HCT116 (cell line): ENCODE measurements around the gene RENBP. TPM values are rescaled to one million over a fixed set of nuclear protein-coding genes. Genes with fewer than 3 reads are reported as not detected.

ENCODE experiments used
- ATAC-seq: fragments of 200-7000 bp; cut with Tn5 transposase; 2 replicates; pipeline ENCODE4 v1.9.1; 2020; ENCODE audit warnings: mild to moderate bottlenecking, moderate library complexity
- BruUV-seq: library from RNA; stranded (reverse); fragments of 400-500 nt; replicated peaks from 2 replicates; lab custom pipeline; 2021; lab: Mats Ljungman, UMichigan
- CTCF ChIA-PET: fragments of 300-600 bp; sonication (Branson Sonifier 250); formaldehyde crosslinking; loops from one replicate; lab custom pipeline; 2021; ENCODE audit warnings: antibody characterized with exemption; lab: Charles Lee
- POLR2A ChIA-PET: fragments of 300-600, 350-600 bp; sonication (Branson Sonifier 250); formaldehyde crosslinking; loops from one replicate; lab custom pipeline; 2021; ENCODE audit warnings: antibody characterized with exemption; lab: Charles Lee
- RAD21 ChIA-PET, 2 experiments: fragments of 300-600 bp; sonication (Branson Sonifier 250); formaldehyde crosslinking; loops; one replicate each; lab custom pipeline; 2023; ENCODE audit warnings: low total read pairs in 2 of 2; ENCODE audit not compliant: uncharacterized antibody in 2 of 2, unreplicated experiment in 2 of 2, low non-redundant PET in 1 of 2; lab: Charles Lee
- DNase-seq: peaks from one replicate; pipeline ENCODE4 v3.0.0-alpha.2; 2010; ENCODE audit warnings: low read depth, low spot score
- H2AFZ ChIP-seq: fragments of 200-600 bp; shearing (Covaris generic), sonication (generic); 2 replicates; pipeline ENCODE4 v1.6.1; 2017; ENCODE audit warnings: low read depth, mixed run types, mixed read lengths, antibody characterized with exemption, low read length; ENCODE audit not compliant: poor library complexity, severe bottlenecking
- H3K27ac ChIP-seq: 2 replicates; pipeline ENCODE4 v1.5.1; 2012; ENCODE audit warnings: low read depth, low read length
- H3K27me3 ChIP-seq: fragments of 200-600 bp; sonication (generic); 2 replicates; pipeline ENCODE4 v1.6.1; 2016; ENCODE audit warnings: mixed run types, low read length, mixed read lengths; ENCODE audit not compliant: insufficient read depth
- H3K36me3 ChIP-seq, 2 experiments: fragments of 200-500 bp in 1 of 2; fragments of 200-600 bp in 1 of 2; sonication (Bioruptor generic) in 1 of 2; sonication (generic) in 1 of 2; 2 replicates each; pipeline versions ENCODE4 v1.5.1 to v1.6.1; 2014 to 2016; ENCODE audit warnings: low read length in 2 of 2, inconsistent platforms in 1 of 2, mixed read lengths in 1 of 2, mixed run types in 1 of 2; ENCODE audit not compliant: insufficient read depth in 2 of 2, control insufficient read depth in 1 of 2
- H3K4me1 ChIP-seq, 2 experiments: fragments of 200-600 bp in 1 of 2; sonication (generic) in 1 of 2; 2 replicates each; pipeline versions ENCODE4 v1.5.1 to v1.6.1; 2012 to 2017; ENCODE audit warnings: low read length in 2 of 2, inconsistent platforms in 1 of 2, mild to moderate bottlenecking in 1 of 2, mixed read lengths in 1 of 2, mixed run types in 1 of 2, moderate library complexity in 1 of 2; ENCODE audit not compliant: insufficient read depth in 2 of 2, control insufficient read depth in 1 of 2
- H3K4me2 ChIP-seq: fragments of 200-600 bp; sonication (generic); 2 replicates; pipeline ENCODE4 v1.6.1; 2017; ENCODE audit warnings: mixed run types, low read length, mixed read lengths
- H3K4me3 ChIP-seq, 2 experiments: fragments of 200-600 bp in 1 of 2; sonication (generic) in 1 of 2; replicated peaks in 1 of 2; 2 replicates each; pipeline ENCODE4 v1.5.1; 2011 to 2016; ENCODE audit warnings: low read length in 2 of 2, control low read depth in 1 of 2, low read depth in 1 of 2, mild to moderate bottlenecking in 1 of 2, mixed read lengths in 1 of 2, mixed run types in 1 of 2
- H3K79me2 ChIP-seq: fragments of 200-600 bp; sonication (generic); 2 replicates; pipeline ENCODE4 v1.6.1; 2017; ENCODE audit warnings: mild to moderate bottlenecking, mixed run types, low read length, moderate library complexity, mixed read lengths; ENCODE audit not compliant: insufficient read depth
- H3K9ac ChIP-seq: fragments of 200-600 bp; sonication (generic); 2 replicates; pipeline ENCODE4 v1.6.1; 2016; ENCODE audit warnings: low read length, mixed read lengths
- H3K9me2 ChIP-seq: fragments of 200-600 bp; sonication (generic), shearing (Covaris generic); 2 replicates; pipeline ENCODE4 v1.6.1; 2017; ENCODE audit warnings: mixed run types, mild to moderate bottlenecking, moderate library complexity; ENCODE audit not compliant: insufficient read depth
- H3K9me3 ChIP-seq, 2 experiments: fragments of 200-500 bp in 1 of 2; fragments of 200-600 bp in 1 of 2; sonication (Bioruptor generic) in 1 of 2; sonication (generic) in 1 of 2; 2 replicates each; pipeline ENCODE4 v1.6.1; 2014 to 2017; ENCODE audit warnings: low read length in 2 of 2, mixed read lengths in 2 of 2, inconsistent platforms in 1 of 2, low read depth in 1 of 2, mild to moderate bottlenecking in 1 of 2, mixed run types in 1 of 2, moderate library complexity in 1 of 2; ENCODE audit not compliant: control insufficient read depth in 1 of 2, insufficient read depth in 1 of 2
- H4K20me1 ChIP-seq: fragments of 200-600 bp; sonication (generic), shearing (Covaris generic); 2 replicates; pipeline ENCODE4 v1.6.1; 2017; ENCODE audit warnings: mixed run types, mild to moderate bottlenecking, moderate library complexity; ENCODE audit not compliant: insufficient read depth
- ELF1 ChIP-seq: IDR thresholded peaks from 2 replicates; pipeline ENCODE4 v1.6.1; 2012; ENCODE audit warnings: low read depth, borderline replicate concordance
- intact Hi-C: fragments of 100-400 bp; cut with micrococcal nuclease; formaldehyde crosslinking; loops from 2 replicates; pipeline ENCODE4 v1.10.0; 2022
- total RNA-seq: library from RNA; stranded (reverse); gene quantifications from one replicate; pipeline ENCODE4 v1.2.1, GENCODE V29; 2021; ENCODE audit not compliant: unreplicated experiment
- TF ChIP-seq, protein P1 (sequence below): IDR thresholded peaks from 2 replicates; pipeline ENCODE4 v1.6.1; 2012

The RENBP gene
- total RNA-seq, 1 experiment from 2014 or later = 1.3 TPM

DNA sequence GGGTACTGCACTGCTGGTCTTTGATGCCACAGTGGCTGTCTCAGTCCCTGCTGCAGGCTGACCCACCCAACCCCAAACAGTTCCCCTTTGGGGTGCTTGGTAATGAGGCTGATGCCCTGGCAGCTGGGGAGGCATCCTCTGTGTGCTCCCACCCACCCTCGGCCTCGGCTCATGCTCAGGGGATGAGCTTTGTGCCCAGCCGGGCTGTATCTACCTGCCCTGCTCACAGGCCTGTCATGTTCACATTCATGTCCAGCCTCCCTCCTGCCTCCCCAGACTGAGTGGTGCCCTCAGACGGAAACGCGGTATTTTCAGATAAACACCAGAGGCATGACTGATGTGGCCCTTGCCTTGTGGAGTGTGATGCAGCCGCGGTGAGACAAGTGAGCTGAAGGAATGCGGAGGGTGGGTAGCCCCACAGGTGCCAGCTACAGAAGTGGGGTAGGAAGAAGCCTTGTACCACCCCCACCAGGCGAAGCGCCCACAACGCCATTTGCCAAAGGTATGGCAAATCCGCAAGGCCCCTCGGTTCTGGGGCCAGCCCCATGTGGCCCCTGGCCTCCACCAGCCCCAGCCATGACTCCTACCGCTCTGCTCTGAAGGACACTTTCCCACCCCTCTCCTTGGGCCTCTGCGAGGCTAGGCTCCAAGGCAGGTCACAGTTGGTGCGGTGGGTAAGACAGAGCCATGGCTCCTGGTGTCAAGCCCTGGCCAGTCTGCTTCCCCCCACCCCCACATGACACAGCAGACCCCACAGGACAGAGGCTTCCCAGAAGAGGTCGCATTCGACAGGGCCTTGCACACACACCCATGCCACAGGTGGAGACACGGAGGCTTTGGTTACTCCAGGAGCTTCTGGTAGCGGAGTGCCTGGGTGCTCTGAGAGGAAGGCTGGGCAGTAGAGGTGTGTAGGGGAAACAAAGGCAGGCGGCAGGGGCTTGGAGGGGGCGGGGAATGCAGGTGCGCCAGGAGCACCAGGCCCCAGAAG is 1.8 kb upstream of the RENBP start:
- H3K79me2 ChIP-seq = no peaks in the 10 kb centered on the region
- intact Hi-C loops = no loop called here
- no peak overlapping the region for H2AFZ ChIP-seq
- H4K20me1 ChIP-seq = no peaks in the 10 kb centered on the region
- no peaks in the 10 kb centered on the region; a peak in 1 of 4 replicates for H3K4me1 ChIP-seq
- no peak overlapping the region for H3K4me2 ChIP-seq
- H3K27me3 ChIP-seq = no peaks in the 10 kb centered on the region
- CTCF ChIA-PET = interaction anchor here (0.9 to 1.2 kb wide), 6 partner anchors 8 to 392 kb away, joined by 3 to 12 read pairs (median 6); partner anchors contain the start of genes ARHGAP4, NAA10 and PLXNB3
- no peak for ATAC-seq
- H3K9ac ChIP-seq = no peak overlapping the region
- no peaks in the 10 kb centered on the region for H3K9me3 ChIP-seq
- TF ChIP-seq, protein P1, sequence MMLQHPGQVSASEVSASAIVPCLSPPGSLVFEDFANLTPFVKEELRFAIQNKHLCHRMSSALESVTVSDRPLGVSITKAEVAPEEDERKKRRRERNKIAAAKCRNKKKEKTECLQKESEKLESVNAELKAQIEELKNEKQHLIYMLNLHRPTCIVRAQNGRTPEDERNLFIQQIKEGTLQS = no peak
- BruUV-seq = no TSS peak
- POLR2A ChIA-PET = interaction anchor here (0.8 to 1.9 kb wide), 4 partner anchors 11 to 152 kb away, joined by 3 to 6 read pairs (median 3); partner anchors contain the start of genes IDH3G, NAA10 and SSR4
- RAD21 ChIA-PET = no interaction called here
- no peak for DNase-seq
- no peaks in the 10 kb centered on the region for H3K9me2 ChIP-seq
- H3K36me3 ChIP-seq = peaks cover 0 to 6% of the 10 kb centered on the region in 2 experiments; a peak in 1 of 4 replicates
- H3K4me3 ChIP-seq = no peak overlapping the region
- H3K27ac ChIP-seq = no peak overlapping the region

DNA sequence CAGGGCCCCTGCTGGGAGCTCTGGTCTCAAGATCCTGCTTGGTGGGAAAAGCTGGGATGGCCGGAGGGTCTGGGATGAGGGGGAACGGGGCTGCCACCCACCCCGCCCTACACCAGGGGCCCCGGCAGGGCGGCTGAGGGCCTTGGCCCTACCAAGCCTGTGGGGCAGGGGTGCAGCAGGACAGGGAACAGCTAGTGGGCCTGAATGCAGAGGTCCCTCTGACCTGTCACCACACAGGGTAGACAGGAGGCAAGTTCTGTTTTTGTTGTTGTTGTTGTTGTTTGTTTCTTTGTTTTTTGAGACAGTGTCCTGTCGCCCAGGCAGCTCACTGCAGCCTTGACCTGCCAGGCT is 332 bp upstream of the RENBP start:
- no TSS peak for BruUV-seq
- no peak for ATAC-seq
- Histone ChIP-seq H3K4me2 (no peak overlapping the region), H2AFZ (no peak overlapping the region), H3K4me1 (no peaks in the 10 kb centered on the region; a peak in 1 of 4 replicates), H3K79me2 (no peaks in the 10 kb centered on the region), H3K27me3 (no peaks in the 10 kb centered on the region), H3K9me3 (no peaks in the 10 kb centered on the region), H3K27ac (no peak overlapping the region), H3K36me3 (no peaks in the 10 kb centered on the region), H4K20me1 (no peaks in the 10 kb centered on the region), H3K9ac (no peak overlapping the region), H3K9me2 (no peaks in the 10 kb centered on the region), H3K4me3 (no peak overlapping the region)
- DNase-seq = no peak
- intact Hi-C loops = no loop called here
- ChIA-PET RAD21 (interaction anchor here in 1 of 2 experiments (0.6 kb wide), 1 partner anchor 277 kb away, joined by 3 read pairs; no protein-coding TSS in a partner anchor), CTCF (no interaction called here), POLR2A (interaction anchor here (1.2 to 1.9 kb wide), 2 partner anchors 16 to 150 kb away, joined by 3 to 6 read pairs; partner anchors contain the start of genes IDH3G and SSR4)
- TF ChIP-seq ELF1 = no peak
